Panc1 (cell line): ENCODE measurements around the gene C2. TPM values are rescaled to one million over a fixed set of nuclear protein-coding genes. Genes with fewer than 3 reads are reported as not detected.
A peak's percentile ranks its signal among the peaks of the same experiment; 100 is the strongest.

Experiments used
- ATAC-seq: fragments of 200-7000 bp; cut with Tn5 transposase; 2 replicates; pipeline ENCODE4 v1.9.1; 2020; ENCODE audit warnings: mild to moderate bottlenecking, moderate library complexity
- BruUV-seq: library from RNA; stranded (reverse); fragments of 400-500 nt; replicated peaks from 2 replicates; lab custom pipeline; 2021; lab: Mats Ljungman, UMichigan
- CTCF ChIA-PET: fragments of 300-600 bp; sonication (Branson Sonifier 250); formaldehyde crosslinking; loops from one replicate; lab custom pipeline; 2022; ENCODE audit warnings: antibody characterized with exemption; lab: Charles Lee
- POLR2A ChIA-PET: fragments of 300-600 bp; sonication (Branson Sonifier 250); formaldehyde crosslinking; loops from one replicate; lab custom pipeline; 2022; ENCODE audit warnings: antibody characterized with exemption; lab: Charles Lee
- DNase-seq: peaks from one replicate; pipeline ENCODE4 v3.0.0-alpha.2; 2010; ENCODE audit warnings: low read depth, low spot score
- H3K27ac ChIP-seq: 2 replicates; pipeline ENCODE4 v1.5.1; 2011; ENCODE audit warnings: mild to moderate bottlenecking, low read length, inconsistent platforms
- H3K27me3 ChIP-seq: fragments of 200-500 bp; sonication (Bioruptor generic); 2 replicates; pipeline ENCODE4 v1.6.0; 2014; ENCODE audit warnings: low read length, inconsistent platforms; ENCODE audit not compliant: control insufficient read depth, insufficient read depth
- H3K36me3 ChIP-seq: fragments of 200-500 bp; sonication (Bioruptor generic); 2 replicates; pipeline ENCODE4 v1.5.1; 2014; ENCODE audit warnings: inconsistent platforms, mild to moderate bottlenecking, low read length, moderate library complexity; ENCODE audit not compliant: control insufficient read depth, insufficient read depth
- H3K4me1 ChIP-seq: 2 replicates; pipeline ENCODE4 v1.5.1; 2011; ENCODE audit warnings: inconsistent platforms, mild to moderate bottlenecking, low read length, moderate library complexity; ENCODE audit not compliant: control insufficient read depth, insufficient read depth
- H3K4me3 ChIP-seq, 2 experiments: 2 replicates each; pipeline ENCODE4 v1.5.1; 2011 to 2012; ENCODE audit warnings: low read depth in 2 of 2, low read length in 2 of 2, mild to moderate bottlenecking in 2 of 2, inconsistent platforms in 1 of 2, moderate library complexity in 1 of 2
- H3K9me3 ChIP-seq: fragments of 200-500 bp; sonication (Bioruptor generic); 2 replicates; pipeline ENCODE4 v1.5.1; 2014; ENCODE audit warnings: low read depth, mild to moderate bottlenecking, inconsistent platforms, low read length, moderate library complexity; ENCODE audit not compliant: control insufficient read depth, insufficient read depth
- POLR2AphosphoS5 ChIP-seq: IDR thresholded peaks from 2 replicates; pipeline ENCODE4 v1.6.1; 2012; ENCODE audit warnings: mild to moderate bottlenecking, low read depth, low read length, moderate library complexity
- SIN3A ChIP-seq: IDR thresholded peaks from 2 replicates; pipeline ENCODE4 v1.6.1; 2012; ENCODE audit warnings: low read depth, mild to moderate bottlenecking, low read length, moderate library complexity, borderline replicate concordance; ENCODE audit not compliant: insufficient read depth
- TCF7L2 ChIP-seq: IDR thresholded peaks from 2 replicates; pipeline ENCODE4 v1.6.1; 2011; ENCODE audit warnings: mild to moderate bottlenecking, low read depth, low read length, inconsistent platforms
- in situ Hi-C: cut with HindIII; loops from 2 replicates; pipeline ENCODE4 v1.10.0; 2016; ENCODE audit warnings: low sequenced_read_pairs, low pct_unique_long_range_greater_than_20kb
- intact Hi-C: fragments of 100-400 bp; cut with micrococcal nuclease; formaldehyde crosslinking; loops from one replicate; pipeline ENCODE4 v1.10.0; 2022; ENCODE audit not compliant: unreplicated experiment
- total RNA-seq: library from RNA; stranded (reverse); gene quantifications from one replicate; pipeline ENCODE4 v1.2.1, GENCODE V29; 2021; ENCODE audit not compliant: unreplicated experiment
- TF ChIP-seq, protein P1 (sequence below), 2 experiments: IDR thresholded peaks; 2 replicates each; pipeline ENCODE4 v1.6.1; 2011 to 2012; ENCODE audit warnings: low read depth in 2 of 2, control low read depth in 1 of 2, low read length in 1 of 2, mild to moderate bottlenecking in 1 of 2, moderate library complexity in 1 of 2; ENCODE audit not compliant: insufficient read depth in 1 of 2
- TF ChIP-seq, protein P2 (sequence below): fragments of 450-650 bp; IDR thresholded peaks from 2 replicates; pipeline ENCODE4 v1.5.1; 2017; ENCODE audit warnings: mild to moderate bottlenecking

The C2 gene
- total RNA-seq, 1 experiment from 2014 or later = 1.0 TPM

DNA sequence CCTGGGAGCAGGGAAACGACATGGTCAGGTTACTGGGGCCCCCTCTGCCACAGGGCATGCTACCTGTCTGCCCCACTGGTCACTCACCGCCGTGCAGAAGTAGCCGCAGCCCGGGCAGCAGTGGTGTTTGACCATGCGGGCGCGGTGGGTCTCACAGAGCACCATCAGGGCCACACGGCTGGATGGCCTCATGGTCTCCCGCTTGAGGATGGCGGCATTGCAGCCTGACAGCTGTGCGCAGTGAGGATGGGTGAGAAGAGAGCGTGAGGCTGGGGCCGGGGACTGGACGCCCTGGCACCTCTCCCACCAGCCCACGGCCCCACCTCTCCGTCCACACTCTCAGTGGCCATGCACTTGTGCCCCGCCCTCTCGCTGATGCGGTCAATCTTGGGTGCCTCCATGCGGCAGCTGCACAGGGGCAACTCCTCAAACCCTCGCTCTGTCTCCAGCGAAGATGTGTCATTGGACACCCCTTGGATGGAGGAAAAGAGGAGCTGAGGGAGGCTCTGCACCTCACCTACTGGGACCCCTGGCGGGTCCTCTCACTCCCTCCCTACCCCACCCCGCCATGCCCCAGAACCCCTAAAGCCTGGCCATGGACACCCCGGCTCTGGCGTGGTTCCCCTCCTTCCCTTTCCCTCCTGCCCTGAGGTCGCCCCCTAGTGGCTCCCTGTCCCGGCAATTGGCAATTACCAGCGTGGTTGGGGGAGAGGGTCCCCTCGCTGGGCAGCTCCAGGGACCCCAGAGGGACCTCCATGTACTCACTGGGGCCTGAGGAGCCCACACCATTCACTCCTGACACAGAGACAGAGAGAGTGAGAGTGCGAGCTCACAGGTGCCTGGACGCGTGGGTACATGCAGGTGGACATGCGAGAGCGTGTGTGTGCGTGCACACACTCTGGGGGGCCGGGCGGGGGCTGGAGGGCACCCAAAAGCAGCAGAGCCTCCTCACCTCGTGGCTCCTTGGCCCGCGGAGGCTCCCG, 39.0 kb upstream of the C2 start:
- no peak for DNase-seq
- ATAC-seq = peak; percentile 49; the same call in 1 of the 2 replicates
- no peaks in the 10 kb centered on the region for H3K27me3 ChIP-seq
- in situ Hi-C loops = no loop called here
- TF ChIP-seq, protein P1, sequence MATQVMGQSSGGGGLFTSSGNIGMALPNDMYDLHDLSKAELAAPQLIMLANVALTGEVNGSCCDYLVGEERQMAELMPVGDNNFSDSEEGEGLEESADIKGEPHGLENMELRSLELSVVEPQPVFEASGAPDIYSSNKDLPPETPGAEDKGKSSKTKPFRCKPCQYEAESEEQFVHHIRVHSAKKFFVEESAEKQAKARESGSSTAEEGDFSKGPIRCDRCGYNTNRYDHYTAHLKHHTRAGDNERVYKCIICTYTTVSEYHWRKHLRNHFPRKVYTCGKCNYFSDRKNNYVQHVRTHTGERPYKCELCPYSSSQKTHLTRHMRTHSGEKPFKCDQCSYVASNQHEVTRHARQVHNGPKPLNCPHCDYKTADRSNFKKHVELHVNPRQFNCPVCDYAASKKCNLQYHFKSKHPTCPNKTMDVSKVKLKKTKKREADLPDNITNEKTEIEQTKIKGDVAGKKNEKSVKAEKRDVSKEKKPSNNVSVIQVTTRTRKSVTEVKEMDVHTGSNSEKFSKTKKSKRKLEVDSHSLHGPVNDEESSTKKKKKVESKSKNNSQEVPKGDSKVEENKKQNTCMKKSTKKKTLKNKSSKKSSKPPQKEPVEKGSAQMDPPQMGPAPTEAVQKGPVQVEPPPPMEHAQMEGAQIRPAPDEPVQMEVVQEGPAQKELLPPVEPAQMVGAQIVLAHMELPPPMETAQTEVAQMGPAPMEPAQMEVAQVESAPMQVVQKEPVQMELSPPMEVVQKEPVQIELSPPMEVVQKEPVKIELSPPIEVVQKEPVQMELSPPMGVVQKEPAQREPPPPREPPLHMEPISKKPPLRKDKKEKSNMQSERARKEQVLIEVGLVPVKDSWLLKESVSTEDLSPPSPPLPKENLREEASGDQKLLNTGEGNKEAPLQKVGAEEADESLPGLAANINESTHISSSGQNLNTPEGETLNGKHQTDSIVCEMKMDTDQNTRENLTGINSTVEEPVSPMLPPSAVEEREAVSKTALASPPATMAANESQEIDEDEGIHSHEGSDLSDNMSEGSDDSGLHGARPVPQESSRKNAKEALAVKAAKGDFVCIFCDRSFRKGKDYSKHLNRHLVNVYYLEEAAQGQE (IDR thresholded peaks at IDR 0.05; ENCODE audit: insufficient read depth in 1 of 2, low read depth in 2 of 2, low read length in 1 of 2) = no peak
- no peak for TF ChIP-seq SIN3A
- TF ChIP-seq, protein P2, sequence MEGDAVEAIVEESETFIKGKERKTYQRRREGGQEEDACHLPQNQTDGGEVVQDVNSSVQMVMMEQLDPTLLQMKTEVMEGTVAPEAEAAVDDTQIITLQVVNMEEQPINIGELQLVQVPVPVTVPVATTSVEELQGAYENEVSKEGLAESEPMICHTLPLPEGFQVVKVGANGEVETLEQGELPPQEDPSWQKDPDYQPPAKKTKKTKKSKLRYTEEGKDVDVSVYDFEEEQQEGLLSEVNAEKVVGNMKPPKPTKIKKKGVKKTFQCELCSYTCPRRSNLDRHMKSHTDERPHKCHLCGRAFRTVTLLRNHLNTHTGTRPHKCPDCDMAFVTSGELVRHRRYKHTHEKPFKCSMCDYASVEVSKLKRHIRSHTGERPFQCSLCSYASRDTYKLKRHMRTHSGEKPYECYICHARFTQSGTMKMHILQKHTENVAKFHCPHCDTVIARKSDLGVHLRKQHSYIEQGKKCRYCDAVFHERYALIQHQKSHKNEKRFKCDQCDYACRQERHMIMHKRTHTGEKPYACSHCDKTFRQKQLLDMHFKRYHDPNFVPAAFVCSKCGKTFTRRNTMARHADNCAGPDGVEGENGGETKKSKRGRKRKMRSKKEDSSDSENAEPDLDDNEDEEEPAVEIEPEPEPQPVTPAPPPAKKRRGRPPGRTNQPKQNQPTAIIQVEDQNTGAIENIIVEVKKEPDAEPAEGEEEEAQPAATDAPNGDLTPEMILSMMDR = peak; percentile 95
- TF ChIP-seq POLR2AphosphoS5 = no peak
- TF ChIP-seq TCF7L2 = no peak
- H3K4me3 ChIP-seq = no peak overlapping the region
- ChIA-PET POLR2A (no interaction called here), CTCF (interaction anchor here (0.7 kb wide), 1 partner anchor 10 kb away, joined by 3 read pairs; no protein-coding TSS in a partner anchor)
- H3K4me1 ChIP-seq = no peaks in the 10 kb centered on the region
- H3K27ac ChIP-seq = no peak overlapping the region
- no peaks in the 10 kb centered on the region for H3K9me3 ChIP-seq
- no peaks in the 10 kb centered on the region; the same call in none of the 2 replicates for H3K36me3 ChIP-seq
- BruUV-seq = no TSS peak
- intact Hi-C loops = no loop called here

DNA sequence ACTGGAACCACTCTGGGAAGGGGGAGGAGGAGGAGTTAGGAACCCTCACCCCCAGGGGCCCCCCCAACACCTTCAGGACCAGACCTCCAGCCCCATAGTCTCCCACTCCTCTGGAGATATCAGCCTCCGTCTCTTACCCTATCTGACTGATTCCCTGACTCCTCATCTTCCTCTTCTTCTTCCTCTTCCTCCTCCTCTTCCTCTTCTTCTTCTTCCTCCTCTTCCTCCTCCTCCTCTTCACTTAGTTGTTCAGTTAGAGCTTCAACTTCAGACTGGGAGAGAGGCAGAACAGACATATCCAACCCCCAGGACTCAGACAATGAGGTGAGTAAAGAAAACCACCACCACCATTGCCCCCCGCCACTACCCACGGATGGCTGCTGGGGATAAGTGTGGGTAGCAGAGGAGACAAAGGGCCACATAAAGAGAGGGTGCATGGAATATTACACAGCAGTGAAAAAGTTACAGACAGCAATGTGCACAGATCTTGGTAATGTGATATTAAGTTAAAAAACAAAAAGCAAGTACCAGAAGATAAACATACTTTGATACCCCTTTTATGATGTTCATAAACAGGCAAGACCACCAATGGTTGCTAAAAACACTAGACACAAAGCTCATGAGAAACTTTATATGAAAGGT, 38.1 kb upstream of the C2 start:
- H3K4me1 ChIP-seq = no peaks in the 10 kb centered on the region
- ATAC-seq = 0 out of 2 replicates have a peak, but pooled peaks have one; percentile 19
- H3K27ac ChIP-seq = no peak overlapping the region
- CTCF ChIA-PET = interaction anchor here (0.7 kb wide), 2 partner anchors 9 to 33 kb away, joined by 3 to 4 read pairs; no protein-coding TSS in a partner anchor
- no TSS peak for BruUV-seq
- no peaks in the 10 kb centered on the region; the same call in none of the 2 replicates for H3K36me3 ChIP-seq
- H3K27me3 ChIP-seq = no peaks in the 10 kb centered on the region
- no peaks in the 10 kb centered on the region for H3K9me3 ChIP-seq
- POLR2A ChIA-PET = no interaction called here
- intact Hi-C loops = no loop called here
- DNase-seq = no peak
- no peak overlapping the region for H3K4me3 ChIP-seq
- TF ChIP-seq POLR2AphosphoS5 = no peak
- TF ChIP-seq SIN3A = no peak
- TF ChIP-seq, protein P2 = no peak
- TF ChIP-seq TCF7L2 = no peak
- TF ChIP-seq, protein P1 (IDR thresholded peaks at IDR 0.05; ENCODE audit: insufficient read depth in 1 of 2, low read depth in 2 of 2, low read length in 1 of 2) = no peak
- in situ Hi-C loops = no loop called here
